Measurements from ENCODE around the gene CAPN2.

Gene CAPN2

DNA sequence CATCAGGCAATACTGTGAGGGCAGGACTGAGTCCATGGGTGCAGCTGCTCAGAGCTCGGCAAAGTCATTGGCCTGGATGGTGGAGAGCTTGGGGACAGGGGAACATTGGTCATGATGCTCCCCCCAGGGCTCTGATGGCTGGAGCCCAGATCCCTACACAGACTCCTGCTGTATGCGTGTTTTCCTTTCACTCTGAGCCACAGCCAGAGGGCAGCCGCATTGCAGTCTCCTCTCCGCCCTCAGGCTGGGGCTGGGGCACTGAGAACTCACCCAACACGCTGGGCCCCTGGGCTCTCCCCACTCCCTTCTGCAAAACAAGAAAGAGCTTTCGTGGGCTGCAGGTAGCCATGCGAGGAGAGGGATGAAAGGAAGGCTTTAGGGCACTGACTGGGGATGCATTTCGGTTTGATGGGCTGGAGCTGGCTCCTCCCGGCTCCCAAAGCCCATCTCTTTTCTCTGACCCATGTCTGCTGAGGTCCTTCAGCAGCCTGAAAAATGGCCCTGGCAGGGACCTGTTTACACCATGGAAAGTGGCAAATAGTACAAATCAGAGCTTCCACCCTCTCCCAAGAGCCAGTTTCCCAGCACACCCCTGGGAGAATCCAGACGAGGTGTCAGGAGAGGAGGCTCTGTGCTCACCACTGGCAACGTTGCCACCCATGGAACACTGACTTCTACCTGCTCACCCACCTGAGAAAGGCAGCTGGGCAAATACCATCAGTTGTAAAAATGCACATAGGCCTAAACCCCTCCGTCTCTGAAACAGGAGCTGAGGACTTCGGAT, 43.8 kb downstream of the CAPN2 start:
- CTCF ChIA-PET = interaction anchor here (0.9 to 1.7 kb wide), 4 partner anchors 10 to 58 kb away, joined by 3 to 6 read pairs (median 4); no protein-coding TSS in a partner anchor
- POLR2A ChIA-PET = no interaction called here
- no peak for TF ChIP-seq CTCF (IDR thresholded peaks at IDR 0.05; ENCODE audit: control extremely low read depth, extremely low read depth, low read depth, missing control alignments)
- DNase-seq (ENCODE audit: extremely low spot score) = no peak

- CTCF ChIA-PET = interaction anchor here (0.9 to 1.7 kb wide), 4 partner anchors 11 to 58 kb away, joined by 3 to 6 read pairs (median 4); no protein-coding TSS in a partner anchor
- no peak for DNase-seq (ENCODE audit: extremely low spot score)
- POLR2A ChIA-PET = no interaction called here
- no peak for TF ChIP-seq CTCF (IDR thresholded peaks at IDR 0.05; ENCODE audit: control extremely low read depth, extremely low read depth, low read depth, missing control alignments)
Measured at GRCh38 chr1:223756806-223757700, 44.7 kb downstream of the CAPN2 start.

DNA sequence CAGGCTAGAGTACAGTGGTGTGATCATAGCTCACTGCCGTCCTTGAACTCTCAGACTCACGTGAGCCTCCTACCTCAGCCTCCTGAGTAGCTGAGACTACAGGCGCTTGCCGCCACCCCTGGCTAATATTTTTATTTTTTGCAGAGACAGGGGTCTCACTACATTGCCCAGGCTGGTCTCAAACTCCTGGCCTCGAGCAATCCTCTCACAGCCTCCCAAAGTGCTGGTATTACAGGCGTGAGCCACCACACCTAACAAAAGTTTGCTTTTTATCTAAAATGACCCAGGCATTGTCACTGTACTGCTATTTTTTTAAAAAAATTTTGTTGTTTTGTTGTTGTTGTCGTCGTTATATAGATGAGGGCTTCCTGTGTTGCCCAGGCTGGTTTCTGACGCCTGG, 46.4 kb downstream of the CAPN2 start:
- DNase-seq (ENCODE audit: extremely low spot score) = no peak
- POLR2A ChIA-PET = no interaction called here
- CTCF ChIA-PET = no interaction called here

GRCh38 chr1:223759273-223759672, 46.9 kb downstream of the CAPN2 start:
- DNase-seq (ENCODE audit: extremely low spot score) = no peak
- ChIA-PET CTCF (interaction anchor here (0.8 to 2.2 kb wide), 2 partner anchors 10 to 13 kb away, joined by 4 to 5 read pairs; no protein-coding TSS in a partner anchor), POLR2A (no interaction called here)
- no peak for TF ChIP-seq CTCF (IDR thresholded peaks at IDR 0.05; ENCODE audit: control extremely low read depth, extremely low read depth, low read depth, missing control alignments)

More for the DNA sequence above, 46.4 kb downstream of the CAPN2 start:
- no peak for TF ChIP-seq CTCF (IDR thresholded peaks at IDR 0.05; ENCODE audit: control extremely low read depth, extremely low read depth, low read depth, missing control alignments)

- TF ChIP-seq CTCF (IDR thresholded peaks at IDR 0.05; ENCODE audit: control extremely low read depth, extremely low read depth, low read depth, missing control alignments) = no peak
- POLR2A ChIA-PET = no interaction called here
- no peak for DNase-seq (ENCODE audit: extremely low spot score)
- CTCF ChIA-PET = interaction anchor here (1.1 to 3.3 kb wide), 3 partner anchors 9 to 12 kb away, joined by 4 to 19 read pairs (median 5); no protein-coding TSS in a partner anchor
Measured at GRCh38 chr1:223760833-223761232, 48.5 kb downstream of the CAPN2 start.

DNA sequence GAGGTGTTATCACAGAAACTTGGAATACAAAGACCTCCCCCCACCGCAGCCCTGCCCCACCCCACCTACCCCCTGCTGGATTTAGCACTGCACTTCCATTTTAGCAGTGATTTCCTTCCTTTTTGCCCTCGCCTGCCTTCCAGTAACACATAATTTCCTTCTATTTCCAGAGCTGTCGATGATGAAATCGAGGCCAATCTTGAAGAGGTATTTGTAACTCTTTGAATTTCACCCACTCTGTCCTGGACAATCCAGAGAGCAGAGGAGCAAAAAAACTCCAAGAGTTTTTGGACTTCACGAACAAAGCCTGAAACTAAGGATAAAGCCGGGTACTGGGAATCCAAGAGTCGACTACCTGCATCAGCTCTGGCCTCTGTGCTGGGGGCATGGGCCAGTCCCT, 49.1 kb downstream of the CAPN2 start:
- TF ChIP-seq CTCF (IDR thresholded peaks at IDR 0.05; ENCODE audit: control extremely low read depth, extremely low read depth, low read depth, missing control alignments) = no peak
- no peak for DNase-seq (ENCODE audit: extremely low spot score)
- POLR2A ChIA-PET = no interaction called here
- CTCF ChIA-PET = interaction anchor here (1.1 to 3.3 kb wide), 3 partner anchors 9 to 13 kb away, joined by 4 to 19 read pairs (median 5); no protein-coding TSS in a partner anchor

All from GM10248 (cell line).